ENCODE results near the gene OR6A2.

DNA sequence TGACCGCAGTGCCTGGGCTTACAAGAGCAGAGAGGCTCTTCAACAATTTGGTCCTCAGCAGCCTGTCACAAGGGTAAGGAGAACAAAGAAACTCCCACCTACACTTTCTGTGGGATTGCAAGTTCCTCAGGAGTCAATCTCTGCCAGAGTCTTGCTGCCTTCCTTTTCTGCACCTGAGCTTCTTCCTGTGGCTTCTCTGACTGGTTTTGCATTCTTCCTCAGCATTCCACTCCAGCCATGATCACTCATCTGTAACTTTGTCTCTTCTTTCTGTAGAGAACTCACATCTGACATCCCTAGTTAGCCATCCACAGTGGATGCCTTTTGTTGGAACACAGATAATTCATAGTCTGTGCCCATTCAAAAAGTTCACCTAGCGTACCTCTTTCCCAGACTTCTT is 14.2 kb upstream of the OR6A2 start:
- TF ChIP-seq, protein P1, sequence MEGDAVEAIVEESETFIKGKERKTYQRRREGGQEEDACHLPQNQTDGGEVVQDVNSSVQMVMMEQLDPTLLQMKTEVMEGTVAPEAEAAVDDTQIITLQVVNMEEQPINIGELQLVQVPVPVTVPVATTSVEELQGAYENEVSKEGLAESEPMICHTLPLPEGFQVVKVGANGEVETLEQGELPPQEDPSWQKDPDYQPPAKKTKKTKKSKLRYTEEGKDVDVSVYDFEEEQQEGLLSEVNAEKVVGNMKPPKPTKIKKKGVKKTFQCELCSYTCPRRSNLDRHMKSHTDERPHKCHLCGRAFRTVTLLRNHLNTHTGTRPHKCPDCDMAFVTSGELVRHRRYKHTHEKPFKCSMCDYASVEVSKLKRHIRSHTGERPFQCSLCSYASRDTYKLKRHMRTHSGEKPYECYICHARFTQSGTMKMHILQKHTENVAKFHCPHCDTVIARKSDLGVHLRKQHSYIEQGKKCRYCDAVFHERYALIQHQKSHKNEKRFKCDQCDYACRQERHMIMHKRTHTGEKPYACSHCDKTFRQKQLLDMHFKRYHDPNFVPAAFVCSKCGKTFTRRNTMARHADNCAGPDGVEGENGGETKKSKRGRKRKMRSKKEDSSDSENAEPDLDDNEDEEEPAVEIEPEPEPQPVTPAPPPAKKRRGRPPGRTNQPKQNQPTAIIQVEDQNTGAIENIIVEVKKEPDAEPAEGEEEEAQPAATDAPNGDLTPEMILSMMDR (IDR thresholded peaks at IDR 0.05): no peak
- TF ChIP-seq POLR2AphosphoS5 (IDR thresholded peaks at IDR 0.05) (no peak), POLR2A (IDR thresholded peaks at IDR 0.05) (no peak), EP300 (IDR thresholded peaks at IDR 0.05) (no peak)
